HG03521 (cell line): Measurements from ENCODE around the gene IL4I1.
A peak's percentile ranks its signal among the peaks of the same experiment; 100 is the strongest.

Experiments used
- ATAC-seq: cut with Tn5 transposase; IDR thresholded peaks from one replicate; pipeline ENCODE4 v1.9.1; 2021; ENCODE audit warnings: mild to moderate bottlenecking, moderate library complexity; ENCODE audit not compliant: unreplicated experiment

Gene IL4I1

GRCh38 chr19:49853852-49854377 is 42.8 kb downstream of the IL4I1 start:
- ATAC-seq, result no peak

DNA sequence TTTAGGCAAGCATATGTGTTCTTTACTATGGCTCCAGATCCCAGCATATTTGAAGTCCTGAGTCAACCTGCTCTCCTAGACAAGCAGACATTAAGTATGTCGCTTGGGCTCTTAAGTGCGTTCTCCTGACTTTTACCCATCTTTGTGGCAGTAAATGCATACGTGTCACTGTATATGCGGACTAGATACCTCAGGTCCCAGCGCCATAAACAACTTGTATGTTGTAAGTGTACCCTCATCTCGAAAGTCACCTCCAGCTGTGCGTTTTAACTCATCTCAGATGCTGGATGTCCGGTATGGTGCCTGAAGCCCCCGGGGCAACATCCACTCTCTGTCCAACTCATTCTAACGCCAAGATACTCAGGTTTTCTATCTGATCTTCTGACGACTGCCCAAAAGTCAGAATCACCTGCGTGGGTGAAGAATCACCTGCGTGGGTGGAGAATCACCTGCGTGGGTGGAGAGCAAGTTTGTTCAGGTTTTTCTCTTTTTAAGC is 44.0 kb downstream of the IL4I1 start:
- ATAC-seq, result no peak

- no peak for ATAC-seq
Measured at GRCh38 chr19:49851456-49852259, 45.0 kb downstream of the IL4I1 start.

DNA sequence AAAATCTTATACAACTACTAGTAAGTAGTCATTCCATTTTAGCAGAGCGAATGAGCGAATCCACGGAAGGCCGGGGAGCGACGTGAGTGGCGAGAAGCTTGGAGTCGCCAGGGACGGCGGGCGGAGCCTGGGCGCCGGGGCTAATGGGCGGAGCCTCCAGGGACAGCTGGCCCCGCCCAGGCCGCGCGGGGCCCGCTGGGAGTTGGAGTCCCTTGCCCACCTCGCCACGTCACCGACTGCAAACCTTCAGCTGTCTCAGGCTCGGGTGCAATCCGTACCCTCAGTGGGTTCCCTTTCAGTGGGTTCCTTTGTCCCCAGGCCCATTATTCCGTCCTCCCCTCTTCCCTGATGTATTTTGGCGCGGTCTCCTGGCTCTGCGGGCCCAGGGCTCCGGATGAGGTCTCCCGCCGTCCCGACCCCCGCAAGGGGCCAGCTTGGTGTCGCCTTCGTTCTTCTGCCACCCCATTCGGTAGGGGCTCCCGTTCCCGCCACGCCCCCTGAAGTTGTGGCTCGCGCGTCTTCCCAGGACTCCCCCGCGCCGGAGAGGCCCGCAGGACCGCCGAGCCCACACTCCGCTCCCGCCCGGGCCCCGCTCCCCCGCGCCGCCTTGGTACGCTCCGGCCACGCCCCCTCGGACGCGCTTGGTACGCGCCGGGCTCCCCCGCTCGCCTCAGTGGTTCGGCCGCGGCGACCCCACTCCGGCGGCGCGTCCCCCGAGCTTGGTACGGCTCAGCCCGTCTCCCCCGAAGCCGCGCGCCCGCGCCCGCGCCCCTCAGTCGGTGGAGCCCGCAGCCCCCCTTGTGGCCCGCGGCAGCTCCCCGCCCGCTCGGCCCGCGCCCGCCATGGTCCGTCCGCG is 46.0 kb downstream of the IL4I1 start, which contains the start of gene PTOV1:
Gene PTOV1, plus strand, starts transcription at position 673 of the 856 bp plus-strand sequence.
- ATAC-seq, result peak; percentile 69

- ATAC-seq, result no peak
Measured at GRCh38 chr19:49850221-49850486, 46.5 kb downstream of the IL4I1 start.

- no peak for ATAC-seq
Measured at GRCh38 chr19:49849433-49850220, 47.1 kb downstream of the IL4I1 start.

DNA sequence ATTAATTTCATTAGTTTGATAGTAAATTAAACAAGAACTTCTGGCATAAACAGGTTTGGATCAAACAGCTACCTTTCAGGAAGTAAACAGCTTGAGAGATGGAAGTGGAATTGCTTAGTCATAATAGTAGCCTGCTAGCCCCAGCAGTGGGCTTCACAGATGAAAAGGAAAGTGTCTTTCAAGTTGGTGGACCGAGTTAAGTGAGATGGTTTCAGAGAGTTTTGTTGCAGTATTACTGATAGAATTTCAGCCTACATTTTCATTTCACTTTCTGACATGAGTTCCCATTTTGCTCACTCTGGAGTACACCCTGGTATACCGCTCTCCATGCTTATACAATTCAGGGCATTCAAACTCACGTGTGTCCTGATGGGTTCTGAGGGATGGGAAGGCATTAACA is 47.7 kb downstream of the IL4I1 start:
- no peak for ATAC-seq

GRCh38 chr19:49847731-49848696 is 48.7 kb downstream of the IL4I1 start:
- no peak for ATAC-seq

- no peak for ATAC-seq
Measured at GRCh38 chr19:49846408-49846807, 50.3 kb downstream of the IL4I1 start.

- no peak for ATAC-seq
Measured at GRCh38 chr19:49845414-49845813, 51.3 kb downstream of the IL4I1 start.

DNA sequence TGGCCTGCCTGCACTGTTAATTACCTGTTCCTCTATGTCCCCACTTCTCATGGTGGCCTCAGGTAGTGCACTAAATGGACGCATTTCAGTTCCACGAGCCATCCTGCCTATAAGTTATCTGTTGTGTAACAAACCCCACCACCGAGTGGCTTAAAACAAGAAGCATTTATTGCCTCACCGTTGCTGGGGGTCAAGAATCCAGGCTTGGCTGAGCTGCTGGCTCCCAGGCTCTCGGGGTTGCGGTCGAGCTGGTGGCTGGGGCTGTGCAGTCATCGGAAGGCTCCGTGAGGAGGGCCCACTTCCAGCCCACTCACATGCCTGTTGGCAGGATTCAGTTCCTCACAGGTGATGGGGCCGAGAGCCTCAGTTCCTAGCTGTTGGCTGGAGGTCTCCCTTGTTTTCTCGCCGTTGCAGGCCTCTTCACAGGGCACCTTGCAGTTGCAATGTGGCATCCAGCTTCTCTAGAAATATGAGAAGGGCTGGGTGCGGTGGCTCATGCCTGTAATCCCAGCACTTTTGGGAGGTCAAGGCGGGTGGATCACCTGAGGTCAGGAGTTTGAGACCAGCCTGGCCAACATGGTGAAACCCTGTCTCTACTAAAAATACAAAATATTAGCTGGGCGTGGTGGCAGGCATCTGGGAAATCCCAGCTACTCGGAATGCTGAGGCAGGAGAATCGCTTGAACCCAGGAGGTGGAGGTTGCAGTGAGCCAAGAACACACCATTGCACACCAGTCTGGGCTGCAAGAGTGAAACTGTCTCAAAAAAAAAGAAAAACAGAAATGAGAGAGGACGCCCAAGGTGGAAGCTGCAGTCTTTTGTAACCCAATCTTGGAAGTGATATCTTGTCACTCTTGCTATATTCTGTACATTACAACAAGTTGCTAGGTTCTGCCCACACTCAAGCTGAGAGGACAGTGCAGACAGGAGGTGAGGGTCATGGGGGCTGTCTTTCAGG is 52.3 kb downstream of the IL4I1 start:
- ATAC-seq, result no peak

DNA sequence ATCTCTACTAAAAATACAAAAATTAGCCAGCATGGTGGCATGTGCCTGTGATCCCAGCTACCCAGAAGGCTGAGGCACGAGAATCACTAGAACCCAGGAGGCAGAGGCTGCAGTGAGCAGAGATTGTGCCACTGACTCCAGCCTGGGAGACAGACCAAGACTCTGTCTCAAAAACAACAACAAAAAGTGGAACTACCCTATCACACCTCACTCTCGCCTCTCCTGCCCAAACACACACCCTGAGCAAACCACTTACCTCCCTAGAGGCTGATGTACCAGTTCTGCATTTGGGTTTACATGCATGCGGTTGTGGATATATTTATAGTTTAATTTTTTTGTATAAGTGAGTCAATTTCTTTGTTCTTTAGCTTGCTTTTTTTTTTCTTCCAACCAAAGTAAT is 53.4 kb downstream of the IL4I1 start:
- ATAC-seq, result no peak

DNA sequence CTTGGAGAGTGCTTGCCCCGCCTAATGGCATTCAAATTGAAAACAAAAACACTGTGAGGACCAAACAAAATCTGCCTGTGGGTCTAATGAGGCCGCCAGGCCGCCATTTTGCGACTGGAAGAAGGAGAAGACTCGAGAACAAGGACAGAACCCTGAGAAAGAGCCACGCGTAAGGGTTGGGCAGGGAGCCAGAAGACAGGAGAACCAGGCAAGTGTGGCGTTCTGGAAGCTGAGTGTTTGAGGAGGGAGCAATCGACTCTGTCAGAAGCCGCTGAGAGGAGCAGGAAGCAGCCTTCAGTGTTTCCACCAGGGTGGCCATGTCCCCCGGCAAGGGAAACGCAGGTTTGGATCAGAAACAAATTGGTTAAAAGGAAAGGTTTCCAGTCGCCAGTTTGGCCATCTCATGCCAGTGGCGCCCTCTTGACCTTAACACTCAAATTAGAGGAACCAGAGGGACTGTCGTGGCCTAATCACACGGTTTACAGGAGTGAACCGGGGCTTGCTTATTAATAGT is 55.9 kb downstream of the IL4I1 start:
- no peak for ATAC-seq

- no peak for ATAC-seq
Measured at GRCh38 chr19:49840321-49840720, 56.4 kb downstream of the IL4I1 start.

DNA sequence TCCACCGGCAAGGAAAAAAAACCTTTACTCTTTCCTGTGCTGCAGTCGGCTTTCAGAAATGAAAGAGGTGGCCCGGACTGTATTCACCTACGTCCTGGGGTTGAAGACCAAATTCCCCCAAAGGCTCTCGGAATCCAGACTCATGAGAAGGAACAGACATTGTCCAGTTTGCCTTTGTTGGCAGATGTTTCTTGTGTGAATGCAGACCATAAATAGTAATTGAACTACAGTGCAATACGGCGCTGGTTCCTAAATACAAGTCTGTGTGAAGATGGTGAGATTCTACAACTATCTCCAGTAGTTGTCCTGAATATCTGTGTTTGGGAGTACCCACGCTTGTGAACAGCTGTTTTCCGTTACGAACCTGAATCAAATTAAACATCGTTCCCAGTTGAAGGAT is 57.0 kb downstream of the IL4I1 start:
- no peak for ATAC-seq
